Measurements from ENCODE around the gene WWOX. TPM values are rescaled to one million over a fixed set of nuclear protein-coding genes. Genes with fewer than 3 reads are reported as not detected.

The WWOX gene
- total RNA-seq, 4 donors from 2014 or later = 21.4 to 55.6 (median 33.2) TPM

- DNase-seq (ENCODE audit: low spot score) (no peak), ATAC-seq (ENCODE audit: low FRiP score) (no peak)
- no peak for TF ChIP-seq CTCF (IDR thresholded peaks at IDR 0.05)
These were observed 98.8 kb downstream of the WWOX start for GRCh38 chr16:78198288-78198687.

- TF ChIP-seq CTCF (IDR thresholded peaks at IDR 0.05) = no peak
- ATAC-seq (ENCODE audit: low FRiP score) (no peak), DNase-seq (ENCODE audit: low spot score) (no peak)
These were observed 100.0 kb downstream of the WWOX start for GRCh38 chr16:78199325-78200022.

DNA sequence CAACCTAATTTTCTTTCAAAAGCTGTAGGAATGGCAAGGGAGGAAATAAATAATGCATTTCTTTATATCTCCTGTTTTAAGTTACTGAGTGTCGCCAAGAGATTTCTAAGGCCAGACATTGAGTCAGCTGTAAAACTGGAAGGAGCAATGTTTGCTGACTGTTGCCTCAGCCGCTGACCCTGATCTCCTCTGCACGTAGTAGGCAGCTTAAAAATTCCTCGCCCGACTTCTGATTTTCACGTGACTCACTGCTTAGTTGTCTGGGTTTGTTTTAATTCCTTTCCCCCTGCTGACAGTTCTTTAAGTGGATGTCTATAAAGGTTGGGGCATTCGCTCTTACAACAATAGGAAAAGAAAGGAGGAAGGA lies 100.6 kb downstream of the WWOX start:
- no peak for TF ChIP-seq CTCF (IDR thresholded peaks at IDR 0.05)
- DNase-seq (ENCODE audit: low spot score) (no peak), ATAC-seq (ENCODE audit: low FRiP score) (no peak)

- TF ChIP-seq CTCF (IDR thresholded peaks at IDR 0.05) = no peak
- no peak for ATAC-seq (ENCODE audit: low FRiP score)
These were observed 101.2 kb downstream of the WWOX start for GRCh38 chr16:78200623-78201096.

GRCh38 chr16:78205506-78205905 lies 106.1 kb downstream of the WWOX start:
- DNase-seq (ENCODE audit: low spot score) (no peak), ATAC-seq (ENCODE audit: low FRiP score) (no peak)
- TF ChIP-seq CTCF (IDR thresholded peaks at IDR 0.05) = no peak

More at GRCh38 chr16:78200623-78201096, 101.2 kb downstream of the WWOX start:
- DNase-seq (ENCODE audit: low spot score) = no peak

GRCh38 chr16:78206623-78207223 lies 107.3 kb downstream of the WWOX start:
- DNase-seq (ENCODE audit: low spot score) (no peak), ATAC-seq (ENCODE audit: low FRiP score) (no peak)
- no peak for TF ChIP-seq CTCF (IDR thresholded peaks at IDR 0.05)
